GM19239 (cell line): Measurements from ENCODE around the gene RRBP1.

ENCODE experiments used
- DNase-seq: peaks from one replicate; pipeline ENCODE4 v3.0.0; 2011; ENCODE audit warnings: low spot score; ENCODE audit not compliant: insufficient read length
- FAIRE-seq: peaks from 2 replicates; lab custom pipeline; 2011; peaks lifted over from hg19 to GRCh38; lab: Jason Lieb, UNC

The RRBP1 gene

DNA sequence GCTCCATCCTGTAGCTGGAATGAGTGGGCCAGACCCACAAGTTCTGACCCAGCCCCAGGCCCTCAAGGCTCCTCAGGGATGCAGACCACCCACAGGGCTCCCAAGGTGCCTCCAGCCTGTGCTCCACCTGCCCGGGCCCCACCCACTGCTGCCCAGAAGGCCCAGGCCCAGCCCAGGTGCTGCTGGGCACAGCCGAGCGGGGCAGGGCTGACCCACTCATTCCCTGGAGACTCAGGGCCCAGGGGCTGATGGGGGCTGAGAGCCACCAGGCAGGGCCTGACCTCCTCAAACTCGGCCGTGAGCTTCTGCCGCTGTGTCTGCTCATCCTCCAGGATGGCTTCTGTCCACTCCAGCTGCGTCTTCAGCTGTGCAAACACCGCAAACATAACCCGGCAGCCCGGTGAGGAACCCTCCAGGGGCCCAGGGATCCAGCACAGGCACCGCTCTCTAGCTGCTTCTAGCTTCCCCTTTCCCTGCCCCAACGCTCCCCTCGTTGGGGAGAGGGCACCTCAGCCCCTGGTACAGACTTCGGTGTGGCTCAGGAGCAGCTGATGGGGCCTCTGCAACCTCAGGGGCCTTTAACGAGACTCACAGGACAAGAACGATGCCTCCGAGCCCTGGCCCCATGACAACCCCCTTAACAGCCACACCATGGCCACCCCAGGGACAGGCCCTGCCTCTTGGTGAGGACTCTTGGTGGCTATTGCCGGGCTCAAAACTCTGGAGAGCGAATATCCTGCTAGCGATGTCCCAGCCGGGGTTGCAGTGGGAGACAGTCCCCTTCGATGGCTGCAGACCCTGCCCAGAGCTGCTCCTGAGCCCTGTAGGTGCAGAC, 66.2 kb downstream of the RRBP1 start:
- no peak for FAIRE-seq
- no peak for DNase-seq

DNA sequence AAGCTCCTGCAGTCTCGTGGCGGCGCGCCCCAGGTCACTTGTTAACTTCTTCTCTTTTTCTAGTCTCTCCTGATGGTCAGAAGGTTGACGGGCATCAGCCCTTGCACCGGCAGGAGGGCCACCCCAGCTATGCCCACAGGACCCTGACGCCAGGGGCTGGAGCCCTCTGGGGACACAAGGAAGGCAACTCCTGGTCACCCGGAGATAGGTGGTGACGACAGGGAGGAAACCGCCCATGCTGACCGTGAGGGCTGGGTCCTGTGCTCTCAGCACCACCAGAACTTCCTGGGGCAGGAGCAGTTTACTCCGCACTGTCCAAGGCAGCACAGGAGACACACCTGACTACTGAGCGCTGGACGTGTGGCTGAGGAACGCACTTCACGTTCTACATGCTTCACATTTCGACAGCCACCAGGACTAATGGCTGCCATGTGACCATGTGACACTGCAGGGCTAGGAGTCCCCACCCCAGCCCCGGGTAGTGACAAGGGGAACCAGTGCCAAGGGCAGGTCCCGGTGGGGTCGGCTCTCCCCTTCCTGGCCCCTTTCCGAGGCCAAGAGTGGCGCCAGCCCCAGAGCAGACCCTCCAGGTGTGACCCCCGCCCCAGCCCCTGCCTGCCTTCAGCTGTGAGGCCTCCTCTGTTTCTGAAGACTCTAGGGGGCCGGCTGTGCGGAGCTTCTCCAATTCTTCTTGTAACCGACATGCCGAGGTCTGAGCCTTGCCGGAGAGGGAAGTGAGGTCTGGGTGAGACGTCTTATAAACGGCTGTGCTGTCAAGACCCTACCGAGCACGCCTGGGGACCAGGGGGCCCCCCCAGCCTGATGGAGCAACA, 67.0 kb downstream of the RRBP1 start:
- FAIRE-seq (no peak), DNase-seq (no peak)

DNA sequence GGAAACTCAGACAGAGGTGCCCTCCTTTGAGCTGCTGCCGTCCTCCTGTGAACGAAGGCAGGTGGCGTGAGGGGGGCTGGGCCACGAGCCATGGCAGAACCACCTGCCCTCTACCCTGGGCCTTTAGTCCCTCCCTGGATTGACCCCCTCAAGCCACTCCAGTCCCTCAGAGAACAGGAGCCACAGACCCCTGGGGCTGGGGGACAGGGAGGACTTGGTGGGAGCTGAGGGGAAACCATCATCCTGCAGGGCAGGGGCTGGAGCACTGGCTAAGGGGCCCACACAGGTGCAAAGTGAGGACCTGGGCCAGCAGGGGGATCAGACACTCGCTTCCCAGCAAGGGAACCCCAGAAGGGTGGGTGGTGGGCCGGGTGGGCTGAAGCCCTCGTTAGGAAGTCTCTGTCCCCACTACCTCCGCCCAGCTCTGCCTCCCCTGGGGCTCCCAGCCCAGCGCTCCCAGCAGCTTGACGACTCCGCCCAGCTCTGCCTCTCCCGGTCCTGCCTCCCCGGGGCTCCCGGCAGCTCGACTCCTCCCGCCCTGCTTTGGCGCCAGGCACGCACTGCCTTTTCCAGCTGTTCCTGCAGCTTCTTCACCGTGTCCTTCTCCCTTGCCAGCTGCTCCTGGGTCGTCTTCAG, 67.7 kb downstream of the RRBP1 start:
- no peak for DNase-seq

DNA sequence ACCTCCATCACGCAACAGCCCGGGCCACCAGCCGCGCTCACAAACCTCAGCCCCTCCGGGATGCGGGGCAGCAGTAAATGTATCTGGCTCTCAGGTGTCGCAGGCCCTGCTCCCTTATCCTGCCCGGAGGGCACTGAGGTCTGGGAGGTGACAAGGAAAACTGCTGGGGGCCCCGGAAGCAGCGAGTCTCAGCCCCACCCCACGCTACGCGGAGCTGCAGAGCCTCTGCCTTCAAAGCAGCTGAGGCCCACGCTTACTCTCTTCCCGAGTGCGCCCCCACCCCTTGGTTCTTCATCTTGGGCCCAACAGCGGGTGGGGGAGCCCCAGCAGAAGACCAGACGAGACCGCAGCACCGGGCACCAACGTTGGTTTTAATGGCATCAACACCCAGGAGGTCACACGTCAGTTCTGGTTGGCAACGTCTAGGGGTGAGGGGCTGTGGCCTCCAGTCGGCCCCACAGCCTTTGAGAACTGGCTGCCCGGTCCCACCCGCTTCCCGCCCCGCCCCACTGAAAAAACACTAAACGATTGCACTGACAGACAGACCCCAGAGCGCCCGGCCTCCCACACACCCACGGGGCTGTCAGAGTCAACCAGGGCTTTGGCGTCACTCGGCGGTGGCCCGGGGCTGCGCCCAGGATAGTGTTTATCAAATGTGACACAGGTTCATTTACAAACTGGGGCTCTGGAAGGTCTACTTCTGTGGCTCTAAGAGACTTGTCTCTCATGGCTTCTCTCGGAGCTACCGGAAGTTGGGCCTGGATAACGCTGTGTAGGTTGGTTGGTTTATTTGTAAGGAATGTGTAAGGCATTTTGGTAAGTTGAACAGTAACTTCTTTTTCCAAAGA, 68.5 kb downstream of the RRBP1 start:
- FAIRE-seq (no peak), DNase-seq (peak; percentile 1)

More for the DNA sequence above, 67.7 kb downstream of the RRBP1 start:
- FAIRE-seq = no peak

DNA sequence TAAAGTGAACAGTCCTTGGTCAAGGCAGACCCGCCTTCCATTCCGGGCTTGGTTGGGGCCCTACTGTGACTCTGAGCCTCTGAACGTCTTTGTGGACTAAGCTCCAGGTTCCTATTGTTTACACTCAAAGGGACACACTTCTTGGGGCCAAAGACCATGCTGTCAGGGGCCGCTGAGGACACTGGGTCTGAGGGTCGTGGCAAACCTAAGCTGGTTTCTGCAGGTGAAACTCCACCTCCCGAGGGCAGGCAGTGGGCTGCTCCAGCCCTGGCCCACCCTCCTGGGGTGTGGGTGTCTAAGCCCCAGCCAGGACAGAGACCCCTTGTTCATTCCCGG, 69.1 kb downstream of the RRBP1 start:
- no peak for FAIRE-seq
- no peak for DNase-seq

DNA sequence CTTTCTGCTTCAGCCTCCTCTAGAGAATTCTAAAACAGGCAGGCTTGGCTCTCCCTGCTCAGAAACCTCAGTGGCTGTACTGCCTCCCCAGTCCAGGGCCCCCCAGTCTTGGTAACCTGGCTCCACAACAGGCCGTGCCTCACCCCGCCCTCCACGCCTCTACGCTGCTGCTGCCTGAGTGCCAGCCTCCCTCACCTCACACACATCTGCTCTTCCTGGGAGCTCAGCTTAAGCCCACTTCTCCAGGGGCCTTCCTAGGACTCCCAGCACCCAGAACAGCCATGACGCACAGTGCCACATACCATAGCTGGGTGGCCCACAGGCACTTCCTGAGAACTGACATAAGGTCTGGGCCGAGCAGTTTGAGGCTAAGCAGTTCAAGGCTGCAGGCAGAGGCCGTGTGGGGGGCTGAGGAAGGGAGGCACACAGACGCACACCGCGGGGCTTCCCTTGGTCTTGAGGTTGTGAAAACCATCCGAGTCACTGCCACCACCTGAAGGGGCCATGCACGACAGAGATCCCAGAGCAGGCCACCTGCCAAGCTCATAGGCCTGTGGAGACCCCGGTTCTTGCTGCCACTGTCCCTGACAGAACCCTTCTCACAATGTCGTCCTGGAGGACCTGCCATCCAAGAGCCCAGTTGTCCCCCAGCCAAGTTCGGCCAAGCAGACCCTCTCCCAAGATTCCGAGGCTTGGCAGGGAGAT, 69.6 kb downstream of the RRBP1 start:
- no peak for DNase-seq
- FAIRE-seq = no peak

DNA sequence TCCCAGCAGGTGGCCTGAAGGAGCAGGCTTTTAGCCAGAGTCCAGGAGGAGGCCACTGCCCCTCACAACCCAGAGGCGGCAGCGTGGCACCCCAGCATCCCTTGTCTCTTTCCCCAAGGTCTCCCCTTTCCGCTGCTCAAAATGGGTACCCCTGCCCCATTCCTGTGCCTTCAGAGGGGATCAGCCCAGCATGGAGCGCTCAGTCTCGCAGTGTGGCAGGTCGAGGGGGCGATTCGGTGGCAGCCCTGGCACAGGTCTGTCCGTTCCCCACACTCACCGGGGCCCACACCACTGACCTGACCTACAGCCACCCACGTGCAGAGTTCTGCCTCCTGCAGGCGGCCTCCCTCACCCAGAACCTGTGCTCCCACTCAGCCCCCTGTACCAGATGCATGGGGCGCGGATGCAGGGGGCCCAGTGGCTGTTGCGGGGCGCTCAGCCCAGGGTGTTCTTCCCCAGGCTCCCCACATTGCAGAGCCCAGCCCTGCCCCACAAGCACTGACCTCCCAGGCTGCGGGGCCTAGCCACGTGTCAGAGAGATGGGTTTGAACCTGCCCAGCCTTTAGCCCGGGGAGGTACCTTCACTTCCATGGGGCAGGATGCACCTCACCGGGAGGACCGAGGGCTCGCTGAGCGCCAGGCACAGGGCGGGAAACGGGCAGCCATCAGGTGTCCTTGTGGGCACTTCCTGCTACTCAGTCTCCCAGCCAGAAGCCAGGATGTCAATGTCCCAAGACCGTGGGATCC, 70.3 kb downstream of the RRBP1 start:
- FAIRE-seq = no peak

DNA sequence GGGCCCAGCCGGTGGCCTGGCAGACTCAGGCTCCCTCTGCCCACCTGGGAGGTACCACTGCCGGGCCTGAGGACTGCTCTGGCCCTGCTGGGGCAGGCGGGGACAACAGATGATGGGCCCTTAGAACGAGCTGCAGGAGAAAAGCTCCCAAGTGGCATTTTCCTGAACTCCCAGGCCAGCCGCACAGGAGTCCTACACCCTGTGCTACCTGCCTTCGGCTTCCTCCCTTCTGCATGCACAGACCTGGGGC, 70.8 kb downstream of the RRBP1 start:
- DNase-seq (no peak), FAIRE-seq (no peak)

More for the DNA sequence above, 70.3 kb downstream of the RRBP1 start:
- DNase-seq = peak; percentile 10

DNA sequence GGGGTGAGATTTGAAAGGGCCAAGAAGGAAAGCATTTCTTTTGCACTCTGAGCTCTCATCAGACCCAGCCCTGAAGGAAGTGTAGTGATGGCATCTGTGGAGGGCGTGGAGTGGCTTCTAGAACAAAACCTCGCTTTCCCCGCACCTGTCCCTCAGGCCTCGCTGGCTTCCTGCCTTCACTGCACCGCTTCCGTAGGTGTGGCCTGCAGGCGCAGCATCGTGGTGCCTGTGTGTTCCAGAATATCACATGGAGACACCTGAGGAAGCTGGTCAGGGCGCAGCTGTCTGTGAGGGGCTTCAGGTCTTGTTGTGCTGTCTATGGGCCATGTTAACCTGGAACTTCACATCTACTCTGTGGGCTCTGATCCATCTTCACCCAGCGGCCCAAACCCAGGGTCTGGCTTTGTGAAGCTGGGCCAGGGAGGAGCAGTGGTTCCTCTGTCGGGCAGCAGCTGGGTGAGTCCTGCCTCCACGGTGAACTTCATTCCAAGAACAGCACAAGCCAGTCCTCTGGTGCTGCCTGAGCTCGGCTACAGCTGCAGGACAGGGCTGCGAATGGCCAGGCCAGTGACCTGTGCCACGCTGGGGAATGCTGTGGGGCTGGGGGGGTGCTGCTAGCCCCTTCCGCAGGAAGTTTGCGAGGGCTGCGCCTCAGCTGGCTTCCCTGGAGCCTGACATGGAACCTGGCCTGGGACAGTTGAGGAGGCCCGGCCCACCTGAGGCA, 71.3 kb downstream of the RRBP1 start:
- FAIRE-seq (no peak), DNase-seq (peak; percentile 1)

DNA sequence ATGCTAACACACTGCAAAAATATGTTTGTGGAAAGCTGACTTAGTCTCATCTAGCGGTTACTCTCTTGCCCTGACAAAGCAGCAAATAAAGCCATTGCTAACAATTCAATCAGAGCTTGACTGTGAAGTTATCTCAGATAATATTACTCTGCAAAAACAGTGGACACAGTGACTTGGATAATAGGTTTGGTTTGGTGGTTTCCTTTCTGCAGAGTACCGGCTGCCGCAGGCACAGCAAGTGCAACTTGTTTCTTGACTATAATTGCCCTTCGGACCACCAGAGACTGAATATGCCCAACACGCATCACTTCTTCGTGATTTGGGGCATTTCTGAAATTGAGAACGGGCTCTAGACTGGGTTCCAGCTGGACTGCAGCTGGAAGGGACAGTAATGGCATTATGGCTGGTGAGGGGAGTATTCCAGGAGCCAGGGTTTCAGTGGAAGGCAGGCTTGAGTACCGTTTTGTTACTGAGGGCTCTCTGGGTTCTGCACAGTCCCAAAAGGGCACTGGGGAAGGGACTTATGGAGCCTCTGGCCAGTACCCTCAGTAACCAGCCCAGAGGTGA, 72.1 kb downstream of the RRBP1 start:
- FAIRE-seq (no peak), DNase-seq (no peak)

DNA sequence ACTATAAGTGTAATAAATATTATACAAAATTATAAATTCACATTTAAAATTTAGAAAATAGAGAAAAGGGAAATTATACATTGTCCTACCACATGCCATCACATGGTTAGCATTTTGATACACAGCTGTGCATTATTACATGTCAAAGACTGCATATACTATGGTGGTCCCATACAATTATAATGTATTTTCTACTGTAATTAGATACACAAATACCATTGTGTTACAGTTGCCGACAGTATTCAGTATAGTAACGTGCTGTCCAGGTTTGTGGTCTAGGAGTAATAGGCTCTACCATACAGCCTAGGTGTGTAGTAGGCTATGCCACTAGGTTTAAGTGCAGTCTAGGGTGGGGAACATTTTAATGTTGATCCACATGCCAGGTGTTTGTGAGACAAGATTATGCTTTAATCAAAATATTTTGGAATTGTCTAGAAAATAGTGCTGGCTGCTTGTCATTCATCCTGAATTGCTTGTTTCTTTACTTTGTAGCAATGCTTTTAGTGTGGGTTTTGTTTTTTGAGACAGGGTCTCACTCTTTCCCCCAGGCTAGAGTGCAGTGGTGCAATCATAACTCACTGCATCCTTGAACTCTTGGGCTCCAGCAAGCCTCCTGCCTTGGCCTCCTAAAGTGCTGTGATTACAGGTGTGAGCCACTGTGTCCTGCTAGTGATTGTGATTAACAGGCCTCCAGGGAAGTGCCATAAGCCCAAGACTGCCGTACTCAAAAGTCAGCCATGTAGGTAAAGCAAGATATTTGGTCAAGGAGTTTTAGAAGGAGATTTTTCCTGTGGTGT, 73.1 kb downstream of the RRBP1 start:
- no peak for FAIRE-seq
- DNase-seq = no peak

DNA sequence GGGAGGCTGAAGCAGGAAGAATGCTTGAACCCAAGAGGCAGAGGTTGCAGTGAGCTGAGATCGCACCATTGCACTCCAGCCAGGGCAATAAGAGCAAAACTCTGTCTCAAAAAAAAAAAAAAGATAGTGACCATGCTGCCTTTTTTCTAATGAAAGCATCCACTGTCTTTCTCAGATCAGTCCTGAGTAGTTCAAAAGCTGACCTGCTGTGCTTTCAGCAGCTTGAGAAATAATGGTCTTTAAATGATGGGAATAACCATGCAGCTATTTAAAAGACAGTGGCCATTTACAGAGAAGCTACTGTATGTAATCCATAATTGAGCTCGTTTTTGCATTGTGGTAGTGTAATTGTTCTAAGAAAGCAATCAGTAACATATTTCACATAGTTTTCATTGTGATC, 76.0 kb downstream of the RRBP1 start:
- DNase-seq (no peak), FAIRE-seq (no peak)

DNA sequence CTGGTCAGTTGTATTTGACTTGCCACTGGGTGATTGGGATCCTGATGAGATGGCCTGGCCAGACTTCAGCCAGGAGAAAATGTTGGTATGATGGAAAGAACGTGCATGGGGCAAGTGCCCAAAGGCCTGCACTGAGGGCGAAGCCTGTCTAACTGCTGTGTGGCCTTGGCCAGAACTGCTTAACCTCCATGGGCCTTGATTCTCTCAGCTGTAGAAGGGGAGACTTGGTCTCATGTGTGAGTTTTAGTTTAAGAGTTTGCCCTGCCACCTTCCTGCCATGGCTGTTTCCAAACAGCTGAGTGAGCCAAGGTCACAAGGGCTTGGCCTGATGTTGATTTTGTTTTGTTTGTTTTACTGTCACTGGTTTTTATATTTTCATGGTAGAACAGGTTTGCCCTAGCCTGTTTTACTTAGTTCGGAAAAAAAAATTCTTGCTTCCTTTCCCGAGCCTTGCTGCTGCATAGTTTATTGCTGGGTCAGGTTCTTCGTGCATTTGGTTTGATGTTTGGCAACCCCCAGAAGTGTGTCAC, 76.8 kb downstream of the RRBP1 start:
- FAIRE-seq (no peak), DNase-seq (no peak)

DNA sequence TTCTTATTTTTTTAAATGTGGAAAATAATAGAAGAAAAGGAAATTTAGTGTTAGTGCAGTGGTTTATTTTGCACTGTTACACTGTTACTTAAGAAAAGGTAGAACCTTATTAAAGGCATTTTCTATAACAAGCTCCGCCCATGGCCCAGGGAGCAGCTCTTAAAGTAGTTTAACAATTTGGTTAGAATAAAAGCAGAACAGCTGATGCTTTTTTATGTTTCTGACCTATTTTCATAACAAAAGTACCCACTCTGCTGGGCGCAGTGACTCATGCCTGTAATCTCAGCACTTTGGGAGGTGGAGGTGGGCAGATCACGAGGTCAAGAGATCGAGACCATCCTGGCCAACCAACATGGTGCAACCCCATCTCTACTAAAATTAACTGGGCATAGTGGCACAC, 79.5 kb downstream of the RRBP1 start:
- DNase-seq (no peak), FAIRE-seq (no peak)

DNA sequence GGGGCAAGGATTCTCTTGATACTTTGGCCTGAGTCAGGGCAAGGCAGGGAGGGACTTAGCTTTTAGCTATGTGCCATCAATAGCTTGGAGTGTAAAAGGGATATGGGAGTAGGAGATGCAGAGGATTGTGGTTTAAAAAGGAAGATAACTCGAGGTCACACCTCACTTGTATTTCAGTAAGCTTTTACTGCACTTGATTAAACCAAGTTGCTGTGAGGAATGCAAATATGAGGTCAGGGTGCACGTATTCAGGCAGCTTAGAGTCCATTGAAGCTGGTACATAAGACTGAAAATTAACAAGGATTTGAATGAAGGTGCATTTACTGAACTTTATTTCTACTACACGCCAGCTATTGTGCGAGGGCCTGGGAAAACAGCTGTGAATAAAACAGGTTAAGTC, 80.1 kb downstream of the RRBP1 start:
- FAIRE-seq (no peak), DNase-seq (no peak)

DNA sequence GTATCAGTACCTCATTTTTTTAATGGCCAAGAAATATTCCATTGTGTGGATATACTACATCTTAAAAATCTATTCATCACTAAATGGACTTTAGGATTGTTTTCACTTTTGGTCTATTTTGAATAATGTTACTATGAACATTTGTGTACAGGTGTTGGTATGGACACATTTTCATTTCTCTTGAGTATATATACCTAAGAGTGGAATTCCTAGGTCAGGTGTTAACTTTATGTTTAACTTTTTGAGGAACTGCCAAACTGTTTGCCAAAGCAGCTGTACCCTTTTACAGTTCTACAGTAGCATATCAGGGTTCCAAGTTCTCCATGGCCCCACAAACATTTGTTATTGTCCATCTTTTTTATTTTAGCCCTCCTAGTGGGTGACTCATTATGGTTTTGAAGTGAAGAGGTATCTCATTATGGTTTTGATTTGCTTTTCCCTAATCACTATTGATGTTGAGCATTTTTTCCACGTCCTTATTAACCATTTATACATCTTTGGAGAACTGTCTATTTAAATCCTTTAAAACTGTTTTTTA, 84.0 kb downstream of the RRBP1 start:
- FAIRE-seq (no peak), DNase-seq (no peak)

DNA sequence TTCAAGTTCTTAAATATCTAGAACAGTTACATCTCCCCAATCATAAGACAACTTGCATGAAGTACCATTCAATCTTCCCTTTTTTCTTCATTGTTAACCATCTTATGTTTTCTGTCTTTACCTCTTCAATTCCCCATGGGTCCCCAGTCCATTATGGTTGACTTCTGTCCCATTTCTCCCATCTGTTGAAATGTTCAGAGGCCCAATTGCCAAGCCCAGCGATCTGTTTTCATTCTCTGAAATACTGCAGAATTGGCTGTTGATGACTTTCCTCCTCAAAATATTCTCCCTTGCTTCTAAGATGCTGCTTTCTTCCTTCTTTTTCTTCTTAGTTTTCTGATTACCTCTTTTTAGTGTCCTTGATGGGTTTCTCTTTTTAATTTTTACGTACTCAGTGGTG, 86.2 kb downstream of the RRBP1 start:
- DNase-seq = no peak
- no peak for FAIRE-seq
